GM12864 (cell line): ENCODE measurements around the gene APOC3.

Source experiments
- DNase-seq: peaks from one replicate; pipeline ENCODE4 v3.0.0-alpha.2; 2011; ENCODE audit warnings: low read depth
- H3K4me3 ChIP-seq: 2 replicates; pipeline ENCODE4 v1.5.1; 2011; ENCODE audit warnings: mild to moderate bottlenecking, low read depth, low read length, control low read depth
- TF ChIP-seq, protein P1 (sequence below): IDR thresholded peaks from 2 replicates; pipeline ENCODE4 v1.5.1; 2011; ENCODE audit warnings: low read depth, mild to moderate bottlenecking, moderate library complexity, low read length, control low read depth, inconsistent platforms; ENCODE audit errors: missing control alignments

The APOC3 gene

DNA sequence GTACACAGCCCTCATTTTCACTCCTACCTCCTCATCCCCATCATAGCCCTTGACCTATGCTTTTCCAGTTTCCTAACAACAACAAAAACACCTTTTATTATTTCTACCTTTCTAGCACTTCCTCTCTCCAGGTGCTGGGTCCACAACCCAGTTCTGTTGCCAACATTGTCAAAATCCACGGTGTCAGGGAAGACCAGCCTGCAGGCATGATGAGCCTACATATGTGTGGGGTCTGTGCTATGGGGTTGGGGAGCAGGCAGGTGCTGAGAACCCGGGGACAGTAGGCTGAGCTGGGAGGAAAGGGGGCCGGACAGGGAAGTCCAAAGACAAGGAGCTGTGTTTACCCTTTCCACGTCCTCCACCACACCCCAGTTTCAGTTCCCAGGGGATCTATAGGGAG, 41.2 kb upstream of the APOC3 start:
- peak overlapping the region; percentile 88 for H3K4me3 ChIP-seq
- TF ChIP-seq, protein P1, sequence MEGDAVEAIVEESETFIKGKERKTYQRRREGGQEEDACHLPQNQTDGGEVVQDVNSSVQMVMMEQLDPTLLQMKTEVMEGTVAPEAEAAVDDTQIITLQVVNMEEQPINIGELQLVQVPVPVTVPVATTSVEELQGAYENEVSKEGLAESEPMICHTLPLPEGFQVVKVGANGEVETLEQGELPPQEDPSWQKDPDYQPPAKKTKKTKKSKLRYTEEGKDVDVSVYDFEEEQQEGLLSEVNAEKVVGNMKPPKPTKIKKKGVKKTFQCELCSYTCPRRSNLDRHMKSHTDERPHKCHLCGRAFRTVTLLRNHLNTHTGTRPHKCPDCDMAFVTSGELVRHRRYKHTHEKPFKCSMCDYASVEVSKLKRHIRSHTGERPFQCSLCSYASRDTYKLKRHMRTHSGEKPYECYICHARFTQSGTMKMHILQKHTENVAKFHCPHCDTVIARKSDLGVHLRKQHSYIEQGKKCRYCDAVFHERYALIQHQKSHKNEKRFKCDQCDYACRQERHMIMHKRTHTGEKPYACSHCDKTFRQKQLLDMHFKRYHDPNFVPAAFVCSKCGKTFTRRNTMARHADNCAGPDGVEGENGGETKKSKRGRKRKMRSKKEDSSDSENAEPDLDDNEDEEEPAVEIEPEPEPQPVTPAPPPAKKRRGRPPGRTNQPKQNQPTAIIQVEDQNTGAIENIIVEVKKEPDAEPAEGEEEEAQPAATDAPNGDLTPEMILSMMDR, result no peak
- no peak for DNase-seq

DNA sequence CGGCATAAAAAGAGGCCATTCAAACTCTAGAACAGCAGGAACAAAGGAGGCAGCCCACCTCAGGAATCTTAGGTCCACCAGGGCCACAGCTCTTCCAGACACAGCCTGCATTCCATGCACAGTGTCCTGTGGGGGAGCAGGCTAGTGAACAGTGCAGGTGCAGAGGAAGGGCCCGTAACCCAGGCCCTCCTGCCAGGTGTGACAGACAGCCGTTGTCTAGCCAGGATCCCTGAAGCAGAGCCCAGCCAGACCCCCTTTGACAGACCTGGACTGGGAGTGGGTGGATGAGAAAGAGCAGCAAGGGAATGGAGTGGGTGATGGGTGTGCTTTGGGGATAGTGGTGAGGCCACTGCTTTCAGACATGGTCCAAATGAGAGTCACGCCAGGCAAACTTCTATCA, 40.7 kb upstream of the APOC3 start:
- TF ChIP-seq, protein P1, result no peak
- H3K4me3 ChIP-seq, result no peak overlapping the region
- no peak for DNase-seq

GRCh38 chr11:116790167-116791001, 39.3 kb upstream of the APOC3 start:
- DNase-seq, result no peak
- no peak overlapping the region for H3K4me3 ChIP-seq
- TF ChIP-seq, protein P1, result no peak

- TF ChIP-seq, protein P1, result peak; percentile 91
- no peak for DNase-seq
Observed at GRCh38 chr11:116791002-116791812, 38.5 kb upstream of the APOC3 start.

GRCh38 chr11:116791813-116792143, 37.9 kb upstream of the APOC3 start, which contains the start of gene APOA5:
Gene APOA5, minus strand, starts transcription at chr11:116791879. Its CDS starts 19 bp downstream, at chr11:116791860.
- H3K4me3 ChIP-seq, result no peak within 1 kb of the TSS
- DNase-seq, result no peak
- TF ChIP-seq, protein P1, result no peak

More at GRCh38 chr11:116791002-116791812, 38.5 kb upstream of the APOC3 start:
- H3K4me3 ChIP-seq, result no peak overlapping the region

DNA sequence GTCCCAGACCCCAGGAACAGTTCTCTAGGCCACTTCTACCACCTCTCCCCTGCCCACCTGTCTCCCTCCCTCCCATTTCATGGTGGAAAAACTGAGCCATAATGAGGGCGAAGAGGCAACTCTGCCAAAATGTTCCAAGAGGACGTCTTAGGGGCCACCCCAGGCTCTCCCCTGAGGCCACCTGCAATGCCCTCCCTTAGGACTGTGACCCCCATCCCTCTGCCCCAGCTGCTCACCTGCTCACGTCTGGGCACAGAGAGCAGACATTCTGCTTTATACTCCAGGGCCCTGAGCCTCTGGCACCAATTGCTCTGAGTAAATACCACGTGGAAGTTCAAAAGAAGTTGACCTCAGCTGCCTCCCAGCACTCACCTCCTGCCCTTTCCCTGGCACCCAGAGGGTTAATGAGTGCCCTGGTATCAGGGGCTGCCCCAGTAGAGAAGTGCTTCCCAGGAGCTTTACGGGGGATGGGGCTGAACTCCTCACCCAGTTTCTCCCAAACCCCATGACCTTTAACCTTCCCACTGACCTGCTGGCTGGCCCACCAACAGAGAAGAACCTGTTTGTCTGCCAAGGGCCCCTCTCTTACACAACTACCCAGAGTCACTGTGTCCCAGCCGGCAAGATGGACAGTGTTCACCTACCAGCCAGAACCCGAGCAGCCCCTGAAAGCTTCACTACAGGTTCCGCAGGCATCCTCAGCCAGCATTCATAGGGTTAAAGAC, 37.4 kb upstream of the APOC3 start:
- TF ChIP-seq, protein P1, result no peak
- no peak overlapping the region for H3K4me3 ChIP-seq
- no peak for DNase-seq
